ENCODE measurements around the gene NCBP2L. TPM values are rescaled to one million over a fixed set of nuclear protein-coding genes. Genes with fewer than 3 reads are reported as not detected.

The NCBP2L gene
- total RNA-seq, 2 donors from 2014 or later: not detected

DNA sequence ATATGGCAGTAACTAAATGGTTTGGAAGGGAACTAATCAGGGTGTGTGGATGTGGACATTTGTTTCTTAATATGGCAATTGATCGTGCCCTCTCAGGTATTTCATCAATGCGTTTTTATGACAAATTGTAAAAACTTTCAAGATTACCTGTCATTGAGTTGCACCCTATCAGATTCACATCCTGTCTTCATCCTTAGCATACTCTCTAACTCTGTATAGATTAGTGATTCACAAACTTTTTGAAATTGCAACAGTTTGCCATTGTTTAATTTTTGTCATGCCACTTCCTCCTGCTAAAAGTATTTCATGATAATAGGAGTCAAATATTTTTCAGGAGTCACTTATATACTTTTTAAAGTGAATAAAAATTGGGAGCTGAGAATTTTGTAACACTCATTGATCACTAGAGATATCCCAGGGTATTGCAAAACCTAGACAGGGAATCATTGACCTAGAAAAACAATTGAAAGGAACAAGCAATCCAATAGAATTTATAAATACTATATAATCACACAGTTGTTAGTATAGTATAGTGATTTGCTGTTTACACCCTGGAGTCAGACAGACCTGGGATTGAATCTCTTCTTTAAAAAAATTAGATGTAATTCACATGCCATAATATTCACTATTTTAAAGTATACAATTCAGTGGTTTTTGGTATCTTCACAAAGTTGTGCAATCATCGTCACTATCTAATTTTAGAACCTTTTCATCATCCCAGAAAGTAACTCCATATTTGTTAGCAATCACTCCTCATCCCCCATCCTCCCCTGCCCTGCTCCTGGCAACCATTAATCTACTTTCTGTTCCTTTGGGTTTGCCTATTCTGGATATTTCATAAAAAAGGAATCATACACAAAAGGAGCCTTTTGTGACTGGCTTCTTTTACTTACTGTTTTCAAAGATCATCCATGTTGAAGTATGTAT lies 57.0 kb downstream of the NCBP2L start:
- H3K9me3 ChIP-seq: no peaks in the 10 kb centered on the region
- no peak overlapping the region for H3K27ac ChIP-seq
- DNase-seq (ENCODE audit: low spot score) (no peak), ATAC-seq (ENCODE audit: insufficient number of reproducible peaks, low FRiP score, low read depth) (no peak)
- H3K4me3 ChIP-seq: no peak overlapping the region
- no peaks in the 10 kb centered on the region for H3K36me3 ChIP-seq
- H3K27me3 ChIP-seq (replicated peaks; ENCODE audit: insufficient read depth): no peaks in the 10 kb centered on the region
- peaks cover 0 to 6% of the 10 kb centered on the region in 2 donors for H3K4me1 ChIP-seq (ENCODE audit: control insufficient read depth in 1 of 2, low read depth in 2 of 2)
- TF ChIP-seq, protein P1, sequence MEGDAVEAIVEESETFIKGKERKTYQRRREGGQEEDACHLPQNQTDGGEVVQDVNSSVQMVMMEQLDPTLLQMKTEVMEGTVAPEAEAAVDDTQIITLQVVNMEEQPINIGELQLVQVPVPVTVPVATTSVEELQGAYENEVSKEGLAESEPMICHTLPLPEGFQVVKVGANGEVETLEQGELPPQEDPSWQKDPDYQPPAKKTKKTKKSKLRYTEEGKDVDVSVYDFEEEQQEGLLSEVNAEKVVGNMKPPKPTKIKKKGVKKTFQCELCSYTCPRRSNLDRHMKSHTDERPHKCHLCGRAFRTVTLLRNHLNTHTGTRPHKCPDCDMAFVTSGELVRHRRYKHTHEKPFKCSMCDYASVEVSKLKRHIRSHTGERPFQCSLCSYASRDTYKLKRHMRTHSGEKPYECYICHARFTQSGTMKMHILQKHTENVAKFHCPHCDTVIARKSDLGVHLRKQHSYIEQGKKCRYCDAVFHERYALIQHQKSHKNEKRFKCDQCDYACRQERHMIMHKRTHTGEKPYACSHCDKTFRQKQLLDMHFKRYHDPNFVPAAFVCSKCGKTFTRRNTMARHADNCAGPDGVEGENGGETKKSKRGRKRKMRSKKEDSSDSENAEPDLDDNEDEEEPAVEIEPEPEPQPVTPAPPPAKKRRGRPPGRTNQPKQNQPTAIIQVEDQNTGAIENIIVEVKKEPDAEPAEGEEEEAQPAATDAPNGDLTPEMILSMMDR (IDR thresholded peaks at IDR 0.05): no peak

DNA sequence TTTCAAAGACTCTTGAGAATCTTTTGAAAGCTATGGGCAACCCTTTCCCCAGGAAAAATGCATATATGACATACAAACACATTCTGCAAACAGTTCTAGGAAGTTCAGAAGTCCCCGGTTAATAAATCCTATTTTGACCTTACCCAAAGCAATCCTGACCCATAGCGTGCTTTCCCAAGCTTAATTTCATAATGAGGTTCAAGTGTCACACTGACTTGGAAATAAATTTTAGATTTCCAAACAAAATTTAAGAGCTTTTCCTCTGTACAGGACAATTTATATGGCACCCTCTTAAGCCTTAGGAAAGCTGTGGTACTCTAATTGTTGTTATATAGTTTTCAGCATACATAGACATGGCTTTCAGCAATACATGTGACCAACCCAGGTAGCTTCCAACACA lies 59.4 kb downstream of the NCBP2L start:
- Histone ChIP-seq H3K9me3 (no peaks in the 10 kb centered on the region), H3K27ac (no peak overlapping the region), H3K4me3 (no peak overlapping the region), H3K4me1 (ENCODE audit: control insufficient read depth in 1 of 2, low read depth in 2 of 2) (peaks cover 0 to 6% of the 10 kb centered on the region in 2 donors), H3K36me3 (no peaks in the 10 kb centered on the region), H3K27me3 (replicated peaks; ENCODE audit: insufficient read depth) (no peaks in the 10 kb centered on the region)
- no peak for ATAC-seq (ENCODE audit: insufficient number of reproducible peaks, low FRiP score, low read depth)
- no peak for DNase-seq (ENCODE audit: low spot score)
- TF ChIP-seq, protein P1 (IDR thresholded peaks at IDR 0.05): no peak

DNA sequence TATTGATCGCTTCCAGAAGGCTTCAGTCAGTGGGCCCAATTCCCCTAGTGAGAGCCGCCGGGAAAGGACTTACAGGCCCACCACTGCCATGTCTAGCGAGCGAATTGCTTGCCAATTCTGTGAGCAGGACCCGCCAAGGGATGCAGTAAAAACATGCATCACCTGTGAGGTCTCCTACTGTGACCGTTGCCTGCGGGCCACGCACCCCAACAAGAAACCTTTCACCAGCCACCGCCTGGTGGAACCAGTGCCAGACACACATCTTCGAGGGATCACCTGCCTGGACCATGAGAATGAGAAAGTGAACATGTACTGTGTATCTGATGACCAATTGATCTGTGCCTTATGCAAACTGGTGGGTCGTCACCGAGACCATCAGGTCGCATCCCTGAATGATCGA lies 63.4 kb downstream of the NCBP2L start:
- DNase-seq (ENCODE audit: low spot score): no peak
- Histone ChIP-seq H3K4me1 (ENCODE audit: control insufficient read depth in 1 of 2, low read depth in 2 of 2) (peaks cover 0 to 11% of the 10 kb centered on the region in 2 donors), H3K36me3 (no peaks in the 10 kb centered on the region), H3K27me3 (replicated peaks; ENCODE audit: insufficient read depth) (no peaks in the 10 kb centered on the region), H3K27ac (no peak overlapping the region), H3K9me3 (no peaks in the 10 kb centered on the region), H3K4me3 (no peak overlapping the region)
- TF ChIP-seq, protein P1 (IDR thresholded peaks at IDR 0.05): no peak
- ATAC-seq (ENCODE audit: insufficient number of reproducible peaks, low FRiP score, low read depth): no peak

- TF ChIP-seq, protein P1 (IDR thresholded peaks at IDR 0.05): no peak
- Histone ChIP-seq H3K36me3 (no peaks in the 10 kb centered on the region), H3K9me3 (no peaks in the 10 kb centered on the region), H3K4me1 (ENCODE audit: control insufficient read depth in 1 of 2, low read depth in 2 of 2) (peaks cover 0 to 5% of the 10 kb centered on the region in 2 donors), H3K27ac (no peak overlapping the region), H3K4me3 (no peak overlapping the region), H3K27me3 (replicated peaks; ENCODE audit: insufficient read depth) (no peaks in the 10 kb centered on the region)
- ATAC-seq (ENCODE audit: insufficient number of reproducible peaks, low FRiP score, low read depth): no peak
- no peak for DNase-seq (ENCODE audit: low spot score)
Measured at GRCh38 chrX:107842715-107843400, 65.3 kb downstream of the NCBP2L start.

Other genes starting within 250 kb of the NCBP2L start
- 10 to 100 TPM; 31.7 to 34.0 TPM for gene PRPS1, start 149.2 kb upstream of the NCBP2L start, total RNA-seq
- gene TSC22D3, start 1.9 kb upstream of the NCBP2L start, total RNA-seq: 100 to 1,000 TPM; 326 to 551 TPM
- 10 to 100 TPM; 24.7 to 34.1 TPM for gene MID2, start 48.1 kb downstream of the NCBP2L start, total RNA-seq
- not detected for gene TEX13B, start 204.6 kb downstream of the NCBP2L start, total RNA-seq